Gastroesophageal sphincter (tissue), 4 donors: Measurements from ENCODE around the gene COLGALT1. TPM values are rescaled to one million over a fixed set of nuclear protein-coding genes. Genes with fewer than 3 reads are reported as not detected.

Experiments used
- ATAC-seq: fragments of 150-250 bp; one replicate; pipeline ENCODE4 v1.9.1; 2016; ENCODE audit warnings: mild to moderate bottlenecking, moderate library complexity
- H3K27ac ChIP-seq, 4 donors: fragments of 200-600 bp; sonication (generic) in 3 of 4; 1 replicate in 3 of 4; 2 replicates in 1 of 4; pipeline ENCODE4 v1.5.1; 2016 to 2019
- H3K27me3 ChIP-seq: fragments of 200-600 bp; sonication (generic); one replicate; pipeline ENCODE4 v1.5.1; 2019
- H3K36me3 ChIP-seq, 2 donors: fragments of 200-600 bp; sonication (generic); one replicate each; pipeline ENCODE4 v1.5.1; 2019; ENCODE audit warnings: control low read depth in 1 of 2
- H3K4me1 ChIP-seq, 3 donors: fragments of 200-600 bp; sonication (generic); 1 replicate in 2 of 3; 2 replicates in 1 of 3; pipeline ENCODE4 v1.5.1; 2016 to 2019; ENCODE audit warnings: control low read depth in 2 of 3
- H3K4me3 ChIP-seq, 2 donors: fragments of 200-600 bp; sonication (generic); one replicate each; pipeline ENCODE4 v1.5.1; 2019; ENCODE audit warnings: mild to moderate bottlenecking in 1 of 2, moderate library complexity in 1 of 2
- H3K9me3 ChIP-seq, 3 donors: fragments of 200-600 bp; sonication (generic); one replicate each; pipeline ENCODE4 v1.5.1; 2017 to 2019; ENCODE audit warnings: control low read depth in 2 of 3
- EP300 ChIP-seq: sonication (generic); formaldehyde crosslinking; IDR thresholded peaks from one replicate; pipeline ENCODE4 v1.6.1; 2017; ENCODE audit warnings: antibody characterized with exemption, mild to moderate bottlenecking
- POLR2A ChIP-seq, 2 donors: fragments of 450-650 bp; IDR thresholded peaks; one replicate each; pipeline ENCODE4 v1.6.1; 2017; ENCODE audit warnings: antibody characterized with exemption in 2 of 2, mild to moderate bottlenecking in 2 of 2, moderate library complexity in 1 of 2
- POLR2AphosphoS5 ChIP-seq: sonication (generic); formaldehyde crosslinking; IDR thresholded peaks from one replicate; pipeline ENCODE4 v1.6.1; 2017; ENCODE audit warnings: antibody characterized with exemption
- WGBS, 2 donors: methylation state at CpG; one replicate each; pipeline ENCODE4 v1.1.5; 2018; ENCODE audit warnings: low coverage in 1 of 2; 5-methylcytosine and 5-hydroxymethylcytosine counted together
- total RNA-seq, 4 donors: library from RNA; depleted of rRNA; stranded (reverse); fragments of >200 nt; gene quantifications; one replicate each; pipeline ENCODE4 v1.1.0, GENCODE V29; 2016
- TF ChIP-seq, protein P1 (sequence below), 4 experiments: fragments of 200-600 bp in 2 of 4; fragments of 450-650 bp in 2 of 4; sonication (generic) in 1 of 4; IDR thresholded peaks; one replicate each; pipeline ENCODE4 v1.5.1; 2017 to 2019; ENCODE audit warnings: antibody characterized with exemption in 4 of 4, mild to moderate bottlenecking in 2 of 4, moderate library complexity in 2 of 4

COLGALT1 gene
- total RNA-seq, 4 donors from 2014 or later = 54.7 to 78.9 (median 61.2) TPM

DNA sequence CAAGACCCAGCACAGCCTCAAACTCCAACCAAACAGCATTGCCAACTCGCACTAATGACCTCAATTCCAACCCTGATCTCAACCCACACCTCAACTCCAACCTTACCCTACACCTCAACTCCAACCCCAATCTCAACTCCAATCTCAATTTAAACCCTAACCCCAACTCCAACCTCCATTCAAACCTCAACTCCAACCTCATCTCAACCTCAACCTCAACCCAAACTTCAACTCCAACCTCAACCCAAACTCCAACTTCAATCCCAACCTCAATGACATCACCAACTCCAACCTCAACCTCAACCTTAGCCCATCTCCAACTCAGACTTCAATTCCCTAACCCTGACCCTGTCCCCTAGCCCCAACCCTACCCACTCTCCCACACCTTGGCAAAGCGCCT lies 74.3 kb downstream of the COLGALT1 start:
- no peaks in the 10 kb centered on the region for H3K9me3 ChIP-seq
- H3K27me3 ChIP-seq = peaks cover 4% of the 10 kb centered on the region
- H3K27ac ChIP-seq = no peak overlapping the region
- no peaks in the 10 kb centered on the region for H3K36me3 ChIP-seq
- ATAC-seq = no peak
- TF ChIP-seq POLR2A (IDR thresholded peaks at IDR 0.05) = no peak
- no peak for TF ChIP-seq POLR2AphosphoS5
- TF ChIP-seq EP300 = no peak
- TF ChIP-seq, protein P1, sequence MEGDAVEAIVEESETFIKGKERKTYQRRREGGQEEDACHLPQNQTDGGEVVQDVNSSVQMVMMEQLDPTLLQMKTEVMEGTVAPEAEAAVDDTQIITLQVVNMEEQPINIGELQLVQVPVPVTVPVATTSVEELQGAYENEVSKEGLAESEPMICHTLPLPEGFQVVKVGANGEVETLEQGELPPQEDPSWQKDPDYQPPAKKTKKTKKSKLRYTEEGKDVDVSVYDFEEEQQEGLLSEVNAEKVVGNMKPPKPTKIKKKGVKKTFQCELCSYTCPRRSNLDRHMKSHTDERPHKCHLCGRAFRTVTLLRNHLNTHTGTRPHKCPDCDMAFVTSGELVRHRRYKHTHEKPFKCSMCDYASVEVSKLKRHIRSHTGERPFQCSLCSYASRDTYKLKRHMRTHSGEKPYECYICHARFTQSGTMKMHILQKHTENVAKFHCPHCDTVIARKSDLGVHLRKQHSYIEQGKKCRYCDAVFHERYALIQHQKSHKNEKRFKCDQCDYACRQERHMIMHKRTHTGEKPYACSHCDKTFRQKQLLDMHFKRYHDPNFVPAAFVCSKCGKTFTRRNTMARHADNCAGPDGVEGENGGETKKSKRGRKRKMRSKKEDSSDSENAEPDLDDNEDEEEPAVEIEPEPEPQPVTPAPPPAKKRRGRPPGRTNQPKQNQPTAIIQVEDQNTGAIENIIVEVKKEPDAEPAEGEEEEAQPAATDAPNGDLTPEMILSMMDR (IDR thresholded peaks at IDR 0.05) = no peak
- no peak overlapping the region for H3K4me3 ChIP-seq
- 67 to 100% methylated on average over 1 of the region's 2 CpGs for WGBS, 2 donors
- H3K4me1 ChIP-seq = no peaks in the 10 kb centered on the region

DNA sequence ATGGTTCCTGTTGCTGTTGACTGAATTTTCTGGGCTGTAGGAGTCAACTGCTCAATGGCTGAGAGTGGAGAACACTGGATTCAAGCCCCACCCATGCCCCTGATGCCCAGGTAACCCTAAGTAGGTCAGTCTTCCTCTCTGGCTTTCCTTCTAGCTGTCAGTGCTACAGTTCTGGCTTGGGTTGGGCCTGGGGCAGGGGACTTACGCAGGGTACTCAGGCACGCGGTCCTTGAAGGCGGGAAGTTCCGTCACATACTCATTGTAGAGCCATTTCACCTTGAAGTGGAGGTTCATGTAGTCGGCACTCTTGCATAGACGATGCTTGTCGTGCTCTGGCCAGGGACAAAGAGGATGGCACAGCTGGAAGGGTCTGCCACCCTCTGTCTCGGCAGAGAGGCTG lies 77.1 kb downstream of the COLGALT1 start:
- Histone ChIP-seq H3K4me3 (no peak overlapping the region), H3K4me1 (no peaks in the 10 kb centered on the region), H3K36me3 (no peaks in the 10 kb centered on the region), H3K27ac (no peak overlapping the region), H3K27me3 (peaks cover 16% of the 10 kb centered on the region), H3K9me3 (no peaks in the 10 kb centered on the region)
- TF ChIP-seq POLR2A (IDR thresholded peaks at IDR 0.05) (no peak), POLR2AphosphoS5 (no peak), EP300 (no peak)
- TF ChIP-seq, protein P1 (IDR thresholded peaks at IDR 0.05) = no peak
- WGBS, 2 donors = no CpG with 5 or more reads among the region's 9 CpGs
- ATAC-seq = no peak

Other genes starting within 250 kb of the COLGALT1 start
- 100 to 1,000 TPM in 3 of 4 donors, 10 to 100 TPM in 1; 95.0 to 175 (median 113) TPM for gene MRPL34, start 249.8 kb upstream of the COLGALT1 start, total RNA-seq
- gene DDA1, start 246.1 kb upstream of the COLGALT1 start, total RNA-seq = 10 to 100 TPM; 13.2 to 58.5 (median 19.9) TPM
- gene ANO8, start 220.8 kb upstream of the COLGALT1 start, total RNA-seq = 1 to 10 TPM; 1.3 to 6.2 (median 4.2) TPM
- 10 to 100 TPM in 3 of 4 donors, 1 to 10 TPM in 1; 9.3 to 20.2 (median 15.6) TPM for gene GTPBP3, start 218.1 kb upstream of the COLGALT1 start, total RNA-seq
- 100 to 1,000 TPM in 1 of 4 donors, 10 to 100 TPM in 3; 41.4 to 110 (median 67.9) TPM for gene PLVAP, start 178.3 kb upstream of the COLGALT1 start, total RNA-seq
- not detected for gene CCDC194, start 161.5 kb upstream of the COLGALT1 start, total RNA-seq
- gene BST2, start 150.0 kb upstream of the COLGALT1 start, total RNA-seq = 100 to 1,000 TPM in 1 of 4 donors, 10 to 100 TPM in 3; 36.6 to 196 (median 40.7) TPM
- gene MVB12A, start 135.6 kb upstream of the COLGALT1 start, total RNA-seq = 10 to 100 TPM; 30.8 to 44.7 (median 37.7) TPM
- gene TMEM221, start 107.0 kb upstream of the COLGALT1 start, total RNA-seq = 1 to 10 TPM in 1 of 4 donors, under 1 TPM in 1, not detected in 2; 0.46 to 1.3 TPM
- gene NXNL1, start 94.7 kb upstream of the COLGALT1 start, total RNA-seq = not detected
- gene SLC27A1, start 85.1 kb upstream of the COLGALT1 start, total RNA-seq = 10 to 100 TPM; 17.1 to 21.3 (median 19.6) TPM
- gene PGLS, start 44.0 kb upstream of the COLGALT1 start, total RNA-seq = 10 to 100 TPM; 35.0 to 48.7 (median 39.9) TPM
- under 1 TPM; under 0.01 to 0.40 (median 0.15) TPM for gene UNC13A, start 132.7 kb downstream of the COLGALT1 start, total RNA-seq
- gene MAP1S, start 163.8 kb downstream of the COLGALT1 start, total RNA-seq = 10 to 100 TPM; 18.8 to 47.3 (median 23.9) TPM
- gene FCHO1, start 195.8 kb downstream of the COLGALT1 start, total RNA-seq = 1 to 10 TPM; 1.1 to 4.1 (median 3.2) TPM
- gene B3GNT3, start 239.5 kb downstream of the COLGALT1 start, total RNA-seq = 1 to 10 TPM in 1 of 4 donors, not detected in 3; 4.7 TPM